GM23338 (cell line): Measurements from ENCODE around the gene OR10T2.

Experiments
- CREB1 ChIP-seq: fragments of 250-450 bp; sonication (Bioruptor Pico); IDR thresholded peaks from 2 replicates; pipeline ENCODE4 v1.5.0; 2020; ENCODE audit warnings: low read depth, mild to moderate bottlenecking, moderate library complexity
- CTCF ChIP-seq, 2 experiments: fragments of 200-600 bp in 1 of 2; sonication (generic) in 1 of 2; conservative IDR thresholded peaks; 2 replicates each; pipeline versions ENCODE4 v1.5.1 to v1.6.1; 2016 to 2017; ENCODE audit warnings: antibody characterized with exemption in 2 of 2, low read depth in 2 of 2, mild to moderate bottlenecking in 2 of 2, moderate library complexity in 1 of 2
- ETS1 ChIP-seq: IDR thresholded peaks from 2 replicates; pipeline ENCODE4 v1.6.1; 2016; ENCODE audit warnings: antibody characterized with exemption
- EZH2 ChIP-seq: fragments of 200-600 bp; sonication (generic); IDR thresholded peaks from one replicate; pipeline ENCODE4 v1.8.0; 2017; ENCODE audit warnings: antibody characterized with exemption, mild to moderate bottlenecking, low read depth; ENCODE audit not compliant: unreplicated experiment
- EZH2phosphoT487 ChIP-seq: fragments of 200-600 bp; sonication (generic); IDR thresholded peaks from one replicate; pipeline ENCODE4 v1.8.1; 2018; ENCODE audit warnings: antibody characterized with exemption; ENCODE audit not compliant: unreplicated experiment
- JUNB ChIP-seq: IDR thresholded peaks from one replicate; pipeline ENCODE4 v1.6.1; 2016; ENCODE audit warnings: antibody characterized with exemption; ENCODE audit not compliant: unreplicated experiment
- NANOG ChIP-seq: IDR thresholded peaks from 2 replicates; pipeline ENCODE4 v1.6.1; 2016; ENCODE audit warnings: antibody characterized with exemption, borderline replicate concordance
- POLR2AphosphoS5 ChIP-seq: IDR thresholded peaks from 2 replicates; pipeline ENCODE4 v1.6.1; 2016; ENCODE audit warnings: antibody characterized with exemption, low read depth
- STAT1 ChIP-seq: IDR thresholded peaks from one replicate; pipeline ENCODE4 v1.6.1; 2016; ENCODE audit warnings: antibody characterized with exemption; ENCODE audit not compliant: unreplicated experiment
- ZNF114 ChIP-seq: fragments of 250-450 bp; sonication (Bioruptor Pico); IDR thresholded peaks from 2 replicates; pipeline ENCODE4 v1.5.0; 2020; ENCODE audit warnings: mild to moderate bottlenecking, moderate library complexity
- ZNF331 ChIP-seq: fragments of 250-450 bp; sonication (Bioruptor Pico); IDR thresholded peaks from 2 replicates; pipeline ENCODE4 v1.5.0; 2020; ENCODE audit warnings: low read depth, mild to moderate bottlenecking, moderate library complexity
- TF ChIP-seq, protein P1 (sequence below): IDR thresholded peaks from one replicate; pipeline ENCODE4 v1.6.1; 2018; ENCODE audit warnings: antibody characterized with exemption; ENCODE audit not compliant: unreplicated experiment

- TF ChIP-seq CTCF (conservative IDR thresholded peaks at IDR 0.05; ENCODE audit: low read depth in 2 of 2) (no peak), EZH2 (no peak), POLR2AphosphoS5 (no peak), STAT1 (no peak), ETS1 (no peak), EZH2phosphoT487 (no peak), ZNF331 (no peak), CREB1 (CRISPR knock-in tag) (no peak), JUNB (no peak), NANOG (no peak), ZNF114 (CRISPR knock-in tag) (no peak)
- TF ChIP-seq, protein P1, sequence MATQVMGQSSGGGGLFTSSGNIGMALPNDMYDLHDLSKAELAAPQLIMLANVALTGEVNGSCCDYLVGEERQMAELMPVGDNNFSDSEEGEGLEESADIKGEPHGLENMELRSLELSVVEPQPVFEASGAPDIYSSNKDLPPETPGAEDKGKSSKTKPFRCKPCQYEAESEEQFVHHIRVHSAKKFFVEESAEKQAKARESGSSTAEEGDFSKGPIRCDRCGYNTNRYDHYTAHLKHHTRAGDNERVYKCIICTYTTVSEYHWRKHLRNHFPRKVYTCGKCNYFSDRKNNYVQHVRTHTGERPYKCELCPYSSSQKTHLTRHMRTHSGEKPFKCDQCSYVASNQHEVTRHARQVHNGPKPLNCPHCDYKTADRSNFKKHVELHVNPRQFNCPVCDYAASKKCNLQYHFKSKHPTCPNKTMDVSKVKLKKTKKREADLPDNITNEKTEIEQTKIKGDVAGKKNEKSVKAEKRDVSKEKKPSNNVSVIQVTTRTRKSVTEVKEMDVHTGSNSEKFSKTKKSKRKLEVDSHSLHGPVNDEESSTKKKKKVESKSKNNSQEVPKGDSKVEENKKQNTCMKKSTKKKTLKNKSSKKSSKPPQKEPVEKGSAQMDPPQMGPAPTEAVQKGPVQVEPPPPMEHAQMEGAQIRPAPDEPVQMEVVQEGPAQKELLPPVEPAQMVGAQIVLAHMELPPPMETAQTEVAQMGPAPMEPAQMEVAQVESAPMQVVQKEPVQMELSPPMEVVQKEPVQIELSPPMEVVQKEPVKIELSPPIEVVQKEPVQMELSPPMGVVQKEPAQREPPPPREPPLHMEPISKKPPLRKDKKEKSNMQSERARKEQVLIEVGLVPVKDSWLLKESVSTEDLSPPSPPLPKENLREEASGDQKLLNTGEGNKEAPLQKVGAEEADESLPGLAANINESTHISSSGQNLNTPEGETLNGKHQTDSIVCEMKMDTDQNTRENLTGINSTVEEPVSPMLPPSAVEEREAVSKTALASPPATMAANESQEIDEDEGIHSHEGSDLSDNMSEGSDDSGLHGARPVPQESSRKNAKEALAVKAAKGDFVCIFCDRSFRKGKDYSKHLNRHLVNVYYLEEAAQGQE, result no peak
Observed at GRCh38 chr1:158354255-158354654, 45.0 kb downstream of the OR10T2 start.
